WTC11 (cell line): Measurements from ENCODE around the gene FAHD1.

Source experiments
- TF ChIP-seq, protein P1 (sequence below): fragments of 200-600 bp; IDR thresholded peaks from 2 replicates; pipeline ENCODE4 v1.8.0; 2022; ENCODE audit warnings: antibody characterized with exemption
- TF ChIP-seq, protein P2 (sequence below): sonication (generic); formaldehyde crosslinking; IDR thresholded peaks from 2 replicates; pipeline ENCODE4 v1.8.1; 2023; ENCODE audit warnings: mild to moderate bottlenecking, moderate library complexity, missing genetic modification reagents
- TF ChIP-seq, protein P3 (sequence below): sonication (generic); formaldehyde crosslinking; IDR thresholded peaks from 2 replicates; pipeline ENCODE4 v1.8.1; 2022; ENCODE audit warnings: low read depth, missing genetic modification reagents, borderline replicate concordance
- TF ChIP-seq, protein P4 (sequence below): sonication (generic); formaldehyde crosslinking; IDR thresholded peaks from 2 replicates; pipeline ENCODE4 v1.8.1; 2023; ENCODE audit warnings: mild to moderate bottlenecking, missing genetic modification reagents, moderate library complexity

DNA sequence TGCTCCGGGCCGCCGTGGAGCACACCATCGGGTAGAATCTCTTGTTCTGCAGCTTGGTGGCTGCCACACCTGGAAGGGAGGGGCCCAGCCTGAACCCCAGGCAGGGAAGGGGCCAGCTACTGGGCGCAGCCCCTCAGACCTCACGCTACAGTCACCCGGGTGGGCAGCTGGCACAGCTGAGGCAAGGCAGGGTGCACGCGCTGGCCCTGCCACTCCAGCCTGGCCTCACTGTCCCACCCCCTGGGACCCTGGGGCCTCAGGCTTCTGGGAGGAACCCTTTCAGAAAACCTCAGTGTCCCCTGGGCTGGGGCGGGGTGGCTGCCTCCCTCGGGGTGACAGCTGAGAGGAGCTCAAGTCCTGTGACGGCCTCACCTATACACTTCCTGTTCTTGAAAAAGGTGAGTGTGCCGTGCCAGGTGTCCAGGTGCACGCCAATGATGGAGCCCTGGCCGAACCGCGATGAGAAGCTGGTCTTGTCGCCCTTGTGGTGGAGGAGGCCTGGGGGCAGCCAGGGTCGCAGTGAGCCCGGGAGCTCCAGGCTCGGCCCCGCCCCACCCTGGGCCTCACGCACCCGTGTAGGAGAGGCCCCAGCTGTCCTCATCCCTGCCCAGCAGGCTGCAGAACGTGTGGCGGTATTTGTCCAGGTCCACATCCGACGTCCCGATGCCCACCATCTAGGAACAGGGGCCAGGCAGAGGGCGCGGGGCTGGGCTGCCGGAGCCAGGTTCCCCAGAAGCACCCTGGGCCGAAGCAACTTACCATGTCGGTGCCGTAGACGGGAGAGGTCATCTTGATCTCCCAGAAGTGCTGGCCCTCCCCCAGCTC lies 49.4 kb upstream of the FAHD1 start:
- TF ChIP-seq, protein P1, sequence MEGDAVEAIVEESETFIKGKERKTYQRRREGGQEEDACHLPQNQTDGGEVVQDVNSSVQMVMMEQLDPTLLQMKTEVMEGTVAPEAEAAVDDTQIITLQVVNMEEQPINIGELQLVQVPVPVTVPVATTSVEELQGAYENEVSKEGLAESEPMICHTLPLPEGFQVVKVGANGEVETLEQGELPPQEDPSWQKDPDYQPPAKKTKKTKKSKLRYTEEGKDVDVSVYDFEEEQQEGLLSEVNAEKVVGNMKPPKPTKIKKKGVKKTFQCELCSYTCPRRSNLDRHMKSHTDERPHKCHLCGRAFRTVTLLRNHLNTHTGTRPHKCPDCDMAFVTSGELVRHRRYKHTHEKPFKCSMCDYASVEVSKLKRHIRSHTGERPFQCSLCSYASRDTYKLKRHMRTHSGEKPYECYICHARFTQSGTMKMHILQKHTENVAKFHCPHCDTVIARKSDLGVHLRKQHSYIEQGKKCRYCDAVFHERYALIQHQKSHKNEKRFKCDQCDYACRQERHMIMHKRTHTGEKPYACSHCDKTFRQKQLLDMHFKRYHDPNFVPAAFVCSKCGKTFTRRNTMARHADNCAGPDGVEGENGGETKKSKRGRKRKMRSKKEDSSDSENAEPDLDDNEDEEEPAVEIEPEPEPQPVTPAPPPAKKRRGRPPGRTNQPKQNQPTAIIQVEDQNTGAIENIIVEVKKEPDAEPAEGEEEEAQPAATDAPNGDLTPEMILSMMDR = no peak
- TF ChIP-seq, protein P2, sequence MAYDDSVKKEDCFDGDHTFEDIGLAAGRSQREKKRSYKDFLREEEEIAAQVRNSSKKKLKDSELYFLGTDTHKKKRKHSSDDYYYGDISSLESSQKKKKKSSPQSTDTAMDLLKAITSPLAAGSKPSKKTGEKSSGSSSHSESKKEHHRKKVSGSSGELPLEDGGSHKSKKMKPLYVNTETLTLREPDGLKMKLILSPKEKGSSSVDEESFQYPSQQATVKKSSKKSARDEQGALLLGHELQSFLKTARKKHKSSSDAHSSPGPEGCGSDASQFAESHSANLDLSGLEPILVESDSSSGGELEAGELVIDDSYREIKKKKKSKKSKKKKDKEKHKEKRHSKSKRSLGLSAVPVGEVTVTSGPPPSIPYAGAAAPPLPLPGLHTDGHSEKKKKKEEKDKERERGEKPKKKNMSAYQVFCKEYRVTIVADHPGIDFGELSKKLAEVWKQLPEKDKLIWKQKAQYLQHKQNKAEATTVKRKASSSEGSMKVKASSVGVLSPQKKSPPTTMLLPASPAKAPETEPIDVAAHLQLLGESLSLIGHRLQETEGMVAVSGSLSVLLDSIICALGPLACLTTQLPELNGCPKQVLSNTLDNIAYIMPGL (CRISPR knock-in tag) = no peak
- TF ChIP-seq, protein P3, sequence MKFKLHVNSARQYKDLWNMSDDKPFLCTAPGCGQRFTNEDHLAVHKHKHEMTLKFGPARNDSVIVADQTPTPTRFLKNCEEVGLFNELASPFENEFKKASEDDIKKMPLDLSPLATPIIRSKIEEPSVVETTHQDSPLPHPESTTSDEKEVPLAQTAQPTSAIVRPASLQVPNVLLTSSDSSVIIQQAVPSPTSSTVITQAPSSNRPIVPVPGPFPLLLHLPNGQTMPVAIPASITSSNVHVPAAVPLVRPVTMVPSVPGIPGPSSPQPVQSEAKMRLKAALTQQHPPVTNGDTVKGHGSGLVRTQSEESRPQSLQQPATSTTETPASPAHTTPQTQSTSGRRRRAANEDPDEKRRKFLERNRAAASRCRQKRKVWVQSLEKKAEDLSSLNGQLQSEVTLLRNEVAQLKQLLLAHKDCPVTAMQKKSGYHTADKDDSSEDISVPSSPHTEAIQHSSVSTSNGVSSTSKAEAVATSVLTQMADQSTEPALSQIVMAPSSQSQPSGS (CRISPR knock-in tag) = no peak
- TF ChIP-seq, protein P4, sequence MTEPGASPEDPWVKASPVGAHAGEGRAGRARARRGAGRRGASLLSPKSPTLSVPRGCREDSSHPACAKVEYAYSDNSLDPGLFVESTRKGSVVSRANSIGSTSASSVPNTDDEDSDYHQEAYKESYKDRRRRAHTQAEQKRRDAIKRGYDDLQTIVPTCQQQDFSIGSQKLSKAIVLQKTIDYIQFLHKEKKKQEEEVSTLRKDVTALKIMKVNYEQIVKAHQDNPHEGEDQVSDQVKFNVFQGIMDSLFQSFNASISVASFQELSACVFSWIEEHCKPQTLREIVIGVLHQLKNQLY = no peak
